Esophagus squamous epithelium (tissue), 5 donors: Measurements from ENCODE around the gene KCNK7. TPM values are rescaled to one million over a fixed set of nuclear protein-coding genes. Genes with fewer than 3 reads are reported as not detected.

Experiments
- DNase-seq: peaks from one replicate; lab custom pipeline; 2025; lab: John Stamatoyannopoulos, UW
- H3K27ac ChIP-seq, 4 donors: fragments of 200-600 bp; sonication (generic); one replicate each; pipeline ENCODE4 v1.5.1; 2016 to 2019; ENCODE audit warnings: mild to moderate bottlenecking in 1 of 4
- H3K27me3 ChIP-seq, 4 donors: fragments of 200-600 bp; sonication (generic); 1 replicate in 3 of 4; 2 replicates in 1 of 4; pipeline versions ENCODE4 v1.5.1 to v1.6.0; 2017 to 2021; ENCODE audit warnings: antibody characterized with exemption in 1 of 4
- H3K36me3 ChIP-seq, 3 donors: fragments of 200-600 bp; sonication (generic); one replicate each; pipeline ENCODE4 v1.5.1; 2016 to 2019
- H3K4me1 ChIP-seq, 3 donors: fragments of 200-600 bp; sonication (generic); one replicate each; pipeline ENCODE4 v1.5.1; 2017 to 2019
- H3K4me3 ChIP-seq, 4 donors: fragments of 200-600 bp; sonication (generic); 1 replicate in 3 of 4; 2 replicates in 1 of 4; pipeline ENCODE4 v1.5.1; 2016 to 2019; ENCODE audit warnings: mild to moderate bottlenecking in 2 of 4, moderate library complexity in 1 of 4
- H3K9me3 ChIP-seq, 3 donors: fragments of 200-600 bp; sonication (generic); one replicate each; pipeline ENCODE4 v1.5.1; 2016 to 2019
- POLR2A ChIP-seq, 4 donors: fragments of 450-650 bp; IDR thresholded peaks; one replicate each; pipeline ENCODE4 v1.6.1; 2017; ENCODE audit warnings: antibody characterized with exemption in 4 of 4, mild to moderate bottlenecking in 4 of 4, moderate library complexity in 3 of 4
- WGBS, 2 donors: methylation state at CpG; one replicate each; pipeline ENCODE4 v1.1.5; 2018; 5-methylcytosine and 5-hydroxymethylcytosine counted together
- intact Hi-C: fragments of 100-400 bp; cut with DNase I; formaldehyde crosslinking; loops from one replicate; pipeline ENCODE4 v1.15.0; 2022
- total RNA-seq, 4 donors: library from RNA; depleted of rRNA; stranded (reverse); fragments of >200 nt; gene quantifications; one replicate each; pipeline ENCODE4 v1.1.0, GENCODE V29; 2016
- TF ChIP-seq, protein P1 (sequence below), 6 experiments: fragments of 450-650 bp in 4 of 6; fragments of 200-600 bp in 2 of 6; sonication (generic) in 2 of 6; IDR thresholded peaks; one replicate each; pipeline ENCODE4 v1.5.1; 2016 to 2019; ENCODE audit warnings: antibody characterized with exemption in 6 of 6, mild to moderate bottlenecking in 4 of 6, moderate library complexity in 4 of 6
- donor health status: DM: yes; HTN: yes; CAD: no.

Gene KCNK7
- total RNA-seq, 4 donors from 2014 or later, result 5.5 to 22.5 (median 15.2) TPM

DNA sequence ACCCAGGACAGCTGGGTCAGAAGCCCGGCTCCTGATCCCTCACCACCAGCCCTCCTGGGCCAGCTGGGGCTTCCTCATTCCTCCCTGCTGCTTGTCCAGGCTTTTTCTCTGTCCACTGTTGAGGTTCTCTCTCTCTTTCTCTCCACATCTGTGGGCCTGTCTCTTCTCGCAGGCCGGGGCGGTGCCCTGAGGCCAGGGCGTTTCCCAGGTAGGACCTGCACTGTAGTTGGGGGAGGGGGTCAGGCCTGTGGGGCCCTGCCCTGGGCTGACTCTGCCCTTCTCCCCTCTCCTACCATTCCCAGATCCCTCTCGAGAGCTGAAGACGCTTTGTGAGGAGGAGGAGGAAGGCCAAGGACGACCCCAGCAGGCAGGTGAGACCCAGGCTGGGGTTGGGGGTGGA lies 14.8 kb downstream of the KCNK7 start:
- no peak overlapping the region for H3K4me3 ChIP-seq
- H3K36me3 ChIP-seq, result peaks cover 27 to 80% (median 34%) of the 10 kb centered on the region in 3 donors
- no peaks in the 10 kb centered on the region for H3K27me3 ChIP-seq
- intact Hi-C loops, result no loop called here
- DNase-seq, result no peak
- peaks cover 19 to 68% (median 41%) of the 10 kb centered on the region in 3 donors for H3K4me1 ChIP-seq
- no peaks in the 10 kb centered on the region for H3K9me3 ChIP-seq
- peak overlapping the region in 1 of 4 donors; percentile 22 for H3K27ac ChIP-seq
- TF ChIP-seq, protein P1, sequence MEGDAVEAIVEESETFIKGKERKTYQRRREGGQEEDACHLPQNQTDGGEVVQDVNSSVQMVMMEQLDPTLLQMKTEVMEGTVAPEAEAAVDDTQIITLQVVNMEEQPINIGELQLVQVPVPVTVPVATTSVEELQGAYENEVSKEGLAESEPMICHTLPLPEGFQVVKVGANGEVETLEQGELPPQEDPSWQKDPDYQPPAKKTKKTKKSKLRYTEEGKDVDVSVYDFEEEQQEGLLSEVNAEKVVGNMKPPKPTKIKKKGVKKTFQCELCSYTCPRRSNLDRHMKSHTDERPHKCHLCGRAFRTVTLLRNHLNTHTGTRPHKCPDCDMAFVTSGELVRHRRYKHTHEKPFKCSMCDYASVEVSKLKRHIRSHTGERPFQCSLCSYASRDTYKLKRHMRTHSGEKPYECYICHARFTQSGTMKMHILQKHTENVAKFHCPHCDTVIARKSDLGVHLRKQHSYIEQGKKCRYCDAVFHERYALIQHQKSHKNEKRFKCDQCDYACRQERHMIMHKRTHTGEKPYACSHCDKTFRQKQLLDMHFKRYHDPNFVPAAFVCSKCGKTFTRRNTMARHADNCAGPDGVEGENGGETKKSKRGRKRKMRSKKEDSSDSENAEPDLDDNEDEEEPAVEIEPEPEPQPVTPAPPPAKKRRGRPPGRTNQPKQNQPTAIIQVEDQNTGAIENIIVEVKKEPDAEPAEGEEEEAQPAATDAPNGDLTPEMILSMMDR (IDR thresholded peaks at IDR 0.05), result no peak
- no peak for TF ChIP-seq POLR2A (IDR thresholded peaks at IDR 0.05)
- WGBS, 2 donors, result 40 to 87% methylated on average over 1 to 6 of the region's 8 CpGs

DNA sequence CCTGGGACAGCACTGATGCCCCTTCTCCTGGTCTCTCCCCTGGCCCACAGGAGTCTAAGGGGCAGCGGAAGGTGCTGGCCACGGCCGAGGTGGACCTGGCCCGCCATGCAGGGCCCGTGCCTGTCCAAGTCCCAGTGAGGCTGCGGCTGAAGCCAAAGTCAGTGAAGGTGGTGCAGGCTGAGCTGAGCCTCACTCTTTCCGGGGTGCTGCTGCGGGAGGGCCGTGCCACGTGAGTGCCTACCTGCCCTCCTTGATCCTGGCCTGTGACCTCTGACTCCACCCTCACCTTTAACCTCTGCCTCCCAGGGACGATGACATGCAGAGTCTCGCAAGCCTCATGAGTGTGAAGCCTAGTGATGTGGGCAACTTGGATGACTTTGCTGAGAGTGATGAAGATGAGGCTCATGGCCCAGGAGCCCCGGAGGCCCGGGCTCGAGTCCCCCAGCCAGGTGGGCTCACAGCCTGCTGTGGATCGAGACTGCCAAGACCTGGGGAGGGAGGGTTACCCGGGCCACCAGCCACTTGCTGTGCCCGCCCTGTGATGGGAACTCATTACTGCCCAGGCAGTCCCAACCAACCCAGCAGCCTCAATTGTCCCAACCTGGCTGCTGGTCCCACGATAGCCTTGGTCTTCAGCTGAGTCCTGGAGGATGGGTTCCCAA lies 15.4 kb downstream of the KCNK7 start:
- Histone ChIP-seq H3K27me3 (no peaks in the 10 kb centered on the region), H3K27ac (peak overlapping the region in 1 of 4 donors; percentile 22), H3K4me3 (no peak overlapping the region), H3K36me3 (peaks cover 27 to 74% (median 30%) of the 10 kb centered on the region in 3 donors), H3K4me1 (peaks cover 22 to 68% (median 41%) of the 10 kb centered on the region in 3 donors), H3K9me3 (no peaks in the 10 kb centered on the region)
- DNase-seq, result no peak
- intact Hi-C loops, result no loop called here
- WGBS, 2 donors, result 90 to 94% methylated on average over 7 to 9 of the region's 19 CpGs
- no peak for TF ChIP-seq POLR2A (IDR thresholded peaks at IDR 0.05)

DNA sequence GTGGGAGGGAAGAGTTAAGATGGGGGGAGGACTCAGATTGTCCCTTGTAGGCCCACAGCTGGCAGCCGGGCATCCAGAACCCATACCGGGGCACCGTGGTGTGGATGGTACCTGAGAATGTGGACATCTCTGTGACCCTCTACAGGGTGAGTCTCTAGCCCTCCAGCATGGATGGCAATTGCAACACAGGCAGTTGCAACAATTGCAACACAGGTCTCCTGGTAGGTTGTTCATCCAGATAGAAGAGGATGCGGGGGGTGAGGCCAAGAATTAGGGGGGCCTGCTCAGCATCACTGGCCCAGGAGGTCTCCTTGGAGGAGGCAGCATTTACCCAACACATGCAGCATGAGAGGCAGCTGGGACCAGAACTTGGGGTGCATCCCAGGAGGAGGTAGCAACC lies 16.3 kb downstream of the KCNK7 start:
- WGBS, 2 donors, result 78 to 98% methylated on average over 4 of the region's 4 CpGs
- Histone ChIP-seq H3K36me3 (peaks cover 27 to 65% (median 30%) of the 10 kb centered on the region in 3 donors), H3K4me1 (peaks cover 27 to 68% (median 36%) of the 10 kb centered on the region in 3 donors), H3K9me3 (no peaks in the 10 kb centered on the region), H3K4me3 (no peak overlapping the region), H3K27ac (peak overlapping the region in 3 of 4 donors; percentile 97 to 99 (median 98)), H3K27me3 (no peaks in the 10 kb centered on the region)
- DNase-seq, result no peak
- TF ChIP-seq, protein P1 (IDR thresholded peaks at IDR 0.05), result no peak
- TF ChIP-seq POLR2A (IDR thresholded peaks at IDR 0.05), result no peak
- intact Hi-C loops, result no loop called here

DNA sequence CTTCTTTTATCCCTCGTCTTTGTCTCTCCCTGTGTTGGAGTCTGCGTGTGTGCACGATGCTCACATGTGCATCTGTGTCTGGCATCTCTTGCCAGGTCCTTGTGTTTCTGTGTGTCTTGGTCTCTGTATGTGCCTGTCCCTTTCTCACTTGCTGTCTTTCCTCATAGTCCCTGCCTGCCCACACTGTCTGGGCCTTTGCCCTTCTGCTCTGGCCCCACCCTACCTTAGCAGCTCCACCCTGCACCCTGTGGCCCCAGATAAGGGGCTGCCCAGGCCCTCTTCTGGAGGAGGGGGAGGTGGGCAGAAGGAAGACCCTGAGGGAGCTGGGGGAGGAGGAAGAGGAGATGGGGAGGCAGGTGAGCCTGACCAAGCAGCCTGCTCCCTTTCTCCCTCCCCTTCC lies 16.9 kb downstream of the KCNK7 start:
- Histone ChIP-seq H3K27ac (peak overlapping the region in 3 of 4 donors; percentile 97 to 99 (median 98)), H3K9me3 (no peaks in the 10 kb centered on the region), H3K36me3 (peaks cover 27 to 59% (median 30%) of the 10 kb centered on the region in 3 donors), H3K4me1 (peaks cover 28 to 66% (median 39%) of the 10 kb centered on the region in 3 donors), H3K27me3 (no peaks in the 10 kb centered on the region), H3K4me3 (no peak overlapping the region)
- DNase-seq, result no peak
- intact Hi-C loops, result no loop called here
- TF ChIP-seq POLR2A (IDR thresholded peaks at IDR 0.05), result no peak
- TF ChIP-seq, protein P1 (IDR thresholded peaks at IDR 0.05), result no peak
- WGBS, 2 donors, result 78 to 96% methylated on average over 3 of the region's 3 CpGs

DNA sequence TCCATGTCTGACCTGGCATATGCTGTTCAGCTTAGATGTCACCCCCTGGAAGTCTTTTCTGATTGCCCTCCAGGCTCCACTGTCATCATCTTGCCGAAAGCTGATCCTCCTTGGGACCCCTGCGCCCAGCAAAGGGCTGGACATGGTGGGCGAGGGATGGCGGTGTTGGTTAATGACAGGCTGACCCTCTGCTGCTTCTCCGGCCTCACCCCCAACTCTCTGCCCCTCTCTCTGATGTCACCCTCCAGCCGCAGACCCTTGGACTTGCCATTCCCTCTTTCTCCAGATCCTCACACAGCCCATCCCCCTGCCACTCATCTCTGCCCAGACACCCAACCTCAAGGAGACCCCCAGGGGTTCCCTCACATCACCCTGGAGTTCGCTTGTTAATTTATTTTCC lies 17.5 kb downstream of the KCNK7 start:
- no peaks in the 10 kb centered on the region for H3K9me3 ChIP-seq
- intact Hi-C loops, result no loop called here
- DNase-seq, result no peak
- 94 to 97% methylated on average over 6 to 7 of the region's 7 CpGs for WGBS, 2 donors
- peaks cover 33 to 71% (median 45%) of the 10 kb centered on the region in 3 donors for H3K4me1 ChIP-seq
- peak overlapping the region in 3 of 4 donors; percentile 80 to 92 (median 87) for H3K4me3 ChIP-seq
- peak overlapping the region; percentile 96 to 99 (median 98) for H3K27ac ChIP-seq
- TF ChIP-seq POLR2A (IDR thresholded peaks at IDR 0.05), result no peak
- TF ChIP-seq, protein P1 (IDR thresholded peaks at IDR 0.05), result no peak
- H3K36me3 ChIP-seq, result peaks cover 27 to 54% (median 30%) of the 10 kb centered on the region in 3 donors
- no peaks in the 10 kb centered on the region for H3K27me3 ChIP-seq
